ENCODE measurements around the gene APBA2. TPM values are rescaled to one million over a fixed set of nuclear protein-coding genes. Genes with fewer than 3 reads are reported as not detected.

APBA2 gene
- total and polyA plus RNA-seq, 4 donors, result 0.41 to 2.1 (median 1.9) TPM

GRCh38 chr15:29083161-29083560, 197.4 kb downstream of the APBA2 start:
- no peak for DNase-seq
- H3K36me3 ChIP-seq (ENCODE audit: control insufficient read depth in 1 of 2, insufficient read depth in 2 of 2, low read length in 1 of 2), result no peaks in the 10 kb centered on the region
- no peaks in the 10 kb centered on the region for H3K27me3 ChIP-seq (ENCODE audit: control insufficient read depth in 1 of 2, insufficient read depth in 2 of 2, low read length in 1 of 2)
- no peaks in the 10 kb centered on the region for H3K9me3 ChIP-seq (ENCODE audit: control insufficient read depth, low read length)
- 79 to 81% methylated on average over 4 of the region's 4 CpGs for WGBS, 2 donors
- H3K27ac ChIP-seq (ENCODE audit: low read depth in 1 of 2, low read length in 2 of 2), result no peak overlapping the region
- intact Hi-C loops (cut with DNase I), result loop anchor here in 1 of 2 donors (10.0 kb wide), 1 partner anchor 58 kb away; no protein-coding TSS in a partner anchor
- ATAC-seq (ENCODE audit: low FRiP score), result no peak
- no peak overlapping the region for H3K4me3 ChIP-seq (ENCODE audit: low read length in 2 of 2)
- H3K4me1 ChIP-seq (ENCODE audit: control insufficient read depth in 1 of 2, insufficient read depth in 2 of 2, low read length in 2 of 2), result no peaks in the 10 kb centered on the region

- H3K27ac ChIP-seq (ENCODE audit: low read depth in 1 of 2, low read length in 2 of 2), result no peak overlapping the region
- H3K4me1 ChIP-seq (ENCODE audit: control insufficient read depth in 1 of 2, insufficient read depth in 2 of 2, low read length in 2 of 2), result no peaks in the 10 kb centered on the region
- WGBS, 2 donors, result 95 to 98% methylated on average over 2 of the region's 2 CpGs
- DNase-seq (no peak), ATAC-seq (ENCODE audit: low FRiP score) (no peak)
- H3K9me3 ChIP-seq (ENCODE audit: control insufficient read depth, low read length), result no peaks in the 10 kb centered on the region
- intact Hi-C loops (cut with DNase I), result loop anchor here in 1 of 2 donors (10.0 kb wide), 1 partner anchor 59 kb away; no protein-coding TSS in a partner anchor
- H3K36me3 ChIP-seq (ENCODE audit: control insufficient read depth in 1 of 2, insufficient read depth in 2 of 2, low read length in 1 of 2), result no peaks in the 10 kb centered on the region
- no peaks in the 10 kb centered on the region for H3K27me3 ChIP-seq (ENCODE audit: control insufficient read depth in 1 of 2, insufficient read depth in 2 of 2, low read length in 1 of 2)
- no peak overlapping the region for H3K4me3 ChIP-seq (ENCODE audit: low read length in 2 of 2)
Measured at GRCh38 chr15:29083858-29084257, 198.1 kb downstream of the APBA2 start.

- H3K36me3 ChIP-seq (ENCODE audit: control insufficient read depth in 1 of 2, insufficient read depth in 2 of 2, low read length in 1 of 2), result no peaks in the 10 kb centered on the region
- no peak overlapping the region for H3K27ac ChIP-seq (ENCODE audit: low read depth in 1 of 2, low read length in 2 of 2)
- no peaks in the 10 kb centered on the region for H3K4me1 ChIP-seq (ENCODE audit: control insufficient read depth in 1 of 2, insufficient read depth in 2 of 2, low read length in 2 of 2)
- WGBS, 2 donors, result 66 to 76% methylated on average over 5 of the region's 5 CpGs
- ATAC-seq (ENCODE audit: low FRiP score) (no peak), DNase-seq (peak in 1 of 2 donors; percentile 19)
- H3K27me3 ChIP-seq (ENCODE audit: control insufficient read depth in 1 of 2, insufficient read depth in 2 of 2, low read length in 1 of 2), result no peaks in the 10 kb centered on the region
- intact Hi-C loops (cut with DNase I), result loop anchor here in 1 of 2 donors (10.0 kb wide), 1 partner anchor 61 kb away; no protein-coding TSS in a partner anchor
- no peak overlapping the region for H3K4me3 ChIP-seq (ENCODE audit: low read length in 2 of 2)
- no peaks in the 10 kb centered on the region for H3K9me3 ChIP-seq (ENCODE audit: control insufficient read depth, low read length)
Measured at GRCh38 chr15:29086001-29086400, 200.2 kb downstream of the APBA2 start.

- Histone ChIP-seq H3K36me3 (ENCODE audit: control insufficient read depth in 1 of 2, insufficient read depth in 2 of 2, low read length in 1 of 2) (no peaks in the 10 kb centered on the region), H3K4me3 (ENCODE audit: low read length in 2 of 2) (no peak overlapping the region), H3K27me3 (ENCODE audit: control insufficient read depth in 1 of 2, insufficient read depth in 2 of 2, low read length in 1 of 2) (no peaks in the 10 kb centered on the region), H3K9me3 (ENCODE audit: control insufficient read depth, low read length) (no peaks in the 10 kb centered on the region), H3K4me1 (ENCODE audit: control insufficient read depth in 1 of 2, insufficient read depth in 2 of 2, low read length in 2 of 2) (no peaks in the 10 kb centered on the region), H3K27ac (ENCODE audit: low read depth in 1 of 2, low read length in 2 of 2) (no peak overlapping the region)
- intact Hi-C loops (cut with DNase I), result loop anchor here in 1 of 2 donors (10.0 kb wide), 1 partner anchor 62 kb away; no protein-coding TSS in a partner anchor
- ATAC-seq (ENCODE audit: low FRiP score) (no peak), DNase-seq (no peak)
- 85 to 90% methylated on average over 2 of the region's 2 CpGs for WGBS, 2 donors
Measured at GRCh38 chr15:29086891-29087290, 201.1 kb downstream of the APBA2 start.

GRCh38 chr15:29087521-29088285, 201.9 kb downstream of the APBA2 start:
- no peak for ATAC-seq (ENCODE audit: low FRiP score)
- WGBS, 2 donors, result 82 to 85% methylated on average over 16 of the region's 16 CpGs
- intact Hi-C loops (cut with DNase I), result loop anchor here in 1 of 2 donors (10.0 kb wide), 1 partner anchor 63 kb away; no protein-coding TSS in a partner anchor
- H3K9me3 ChIP-seq (ENCODE audit: control insufficient read depth, low read length), result no peaks in the 10 kb centered on the region
- no peaks in the 10 kb centered on the region for H3K36me3 ChIP-seq (ENCODE audit: control insufficient read depth in 1 of 2, insufficient read depth in 2 of 2, low read length in 1 of 2)
- no peak overlapping the region for H3K4me3 ChIP-seq (ENCODE audit: low read length in 2 of 2)
- DNase-seq, result peak in 1 of 2 donors; percentile 18
- no peaks in the 10 kb centered on the region for H3K4me1 ChIP-seq (ENCODE audit: control insufficient read depth in 1 of 2, insufficient read depth in 2 of 2, low read length in 2 of 2)
- no peak overlapping the region for H3K27ac ChIP-seq (ENCODE audit: low read depth in 1 of 2, low read length in 2 of 2)
- H3K27me3 ChIP-seq (ENCODE audit: control insufficient read depth in 1 of 2, insufficient read depth in 2 of 2, low read length in 1 of 2), result no peaks in the 10 kb centered on the region

- Histone ChIP-seq H3K27me3 (ENCODE audit: control insufficient read depth in 1 of 2, insufficient read depth in 2 of 2, low read length in 1 of 2) (no peaks in the 10 kb centered on the region), H3K4me3 (ENCODE audit: low read length in 2 of 2) (no peak overlapping the region), H3K27ac (ENCODE audit: low read depth in 1 of 2, low read length in 2 of 2) (no peak overlapping the region), H3K9me3 (ENCODE audit: control insufficient read depth, low read length) (no peaks in the 10 kb centered on the region), H3K4me1 (ENCODE audit: control insufficient read depth in 1 of 2, insufficient read depth in 2 of 2, low read length in 2 of 2) (no peaks in the 10 kb centered on the region), H3K36me3 (ENCODE audit: control insufficient read depth in 1 of 2, insufficient read depth in 2 of 2, low read length in 1 of 2) (no peaks in the 10 kb centered on the region)
- WGBS, 2 donors, result 82 to 95% methylated on average over 5 of the region's 5 CpGs
- no peak for ATAC-seq (ENCODE audit: low FRiP score)
- intact Hi-C loops (cut with DNase I), result loop anchor here in 1 of 2 donors (10.0 kb wide), 1 partner anchor 64 kb away; no protein-coding TSS in a partner anchor
- DNase-seq, result peak in 1 of 2 donors; percentile 46
Measured at GRCh38 chr15:29088666-29089065, 202.9 kb downstream of the APBA2 start.

GRCh38 chr15:29089731-29090616, 204.2 kb downstream of the APBA2 start:
- DNase-seq (peak; percentile 32 to 51), ATAC-seq (ENCODE audit: low FRiP score) (no peak)
- H3K4me1 ChIP-seq (ENCODE audit: control insufficient read depth in 1 of 2, insufficient read depth in 2 of 2, low read length in 2 of 2), result no peaks in the 10 kb centered on the region
- 82 to 85% methylated on average over 16 of the region's 16 CpGs for whole genome bisulfite sequencing, 2 donors
- H3K36me3 ChIP-seq (ENCODE audit: control insufficient read depth in 1 of 2, insufficient read depth in 2 of 2, low read length in 1 of 2), result no peaks in the 10 kb centered on the region
- H3K27me3 ChIP-seq (ENCODE audit: control insufficient read depth in 1 of 2, insufficient read depth in 2 of 2, low read length in 1 of 2), result no peaks in the 10 kb centered on the region
- no peak overlapping the region for H3K27ac ChIP-seq (ENCODE audit: low read depth in 1 of 2, low read length in 2 of 2)
- intact Hi-C loops (cut with DNase I), result loop anchor here in 1 of 2 donors (10.0 kb wide), 1 partner anchor 65 kb away; no protein-coding TSS in a partner anchor
- H3K9me3 ChIP-seq (ENCODE audit: control insufficient read depth, low read length), result no peaks in the 10 kb centered on the region
- H3K4me3 ChIP-seq (ENCODE audit: low read length in 2 of 2), result no peak overlapping the region

GRCh38 chr15:29090617-29091466, 205.1 kb downstream of the APBA2 start:
- ATAC-seq (ENCODE audit: low FRiP score) (no peak), DNase-seq (peak in 1 of 2 donors; percentile 40)
- WGBS, 2 donors, result 79 to 83% methylated on average over 15 of the region's 15 CpGs
- H3K27me3 ChIP-seq (ENCODE audit: control insufficient read depth in 1 of 2, insufficient read depth in 2 of 2, low read length in 1 of 2), result no peaks in the 10 kb centered on the region
- no peaks in the 10 kb centered on the region for H3K4me1 ChIP-seq (ENCODE audit: control insufficient read depth in 1 of 2, insufficient read depth in 2 of 2, low read length in 2 of 2)
- intact Hi-C loops (cut with DNase I), result no loop called here
- H3K4me3 ChIP-seq (ENCODE audit: low read length in 2 of 2), result no peak overlapping the region
- H3K9me3 ChIP-seq (ENCODE audit: control insufficient read depth, low read length), result no peaks in the 10 kb centered on the region
- H3K27ac ChIP-seq (ENCODE audit: low read depth in 1 of 2, low read length in 2 of 2), result no peak overlapping the region
- no peaks in the 10 kb centered on the region for H3K36me3 ChIP-seq (ENCODE audit: control insufficient read depth in 1 of 2, insufficient read depth in 2 of 2, low read length in 1 of 2)
